Effector CD8-positive, alpha-beta T cell (primary cell): ENCODE results near the gene UNC119B.
"Not testable (repeated sequence)": the region's sequence is repeated elsewhere in the genome, so short reads cannot be mapped to it uniquely, and the experiment has no call there.

ENCODE experiments used
- DNase-seq: peaks from one replicate; lab custom pipeline; 2025; lab: John Stamatoyannopoulos, UW
- total RNA-seq, 4 experiments: gene quantifications; one replicate each; lab custom pipeline; 2026; lab: John Stamatoyannopoulos, UW

The UNC119B gene
- total RNA-seq: 37.9 to 58.7 (median 54.8) reads per million in 4 experiments

GRCh38 chr12:120710031-120710804, at the start of gene UNC119B:
UNC119B (plus strand) TSS chr12:120710458; CDS start chr12:120710475, 17 bp downstream.
- DNase-seq: peak; percentile 67

GRCh38 chr12:120661432-120661831, 48.8 kb upstream of the UNC119B start:
- DNase-seq: no peak

GRCh38 chr12:120662879-120663278, 47.4 kb upstream of the UNC119B start:
- no peak for DNase-seq

- DNase-seq: no peak
These were observed 46.5 kb upstream of the UNC119B start for GRCh38 chr12:120663741-120664140.

- DNase-seq: no peak
These were observed 43.5 kb upstream of the UNC119B start for GRCh38 chr12:120666571-120667390.

- no peak for DNase-seq
These were observed 42.0 kb upstream of the UNC119B start for GRCh38 chr12:120668091-120668867.

- no peak for DNase-seq
These were observed 41.1 kb upstream of the UNC119B start for GRCh38 chr12:120668868-120669840.

GRCh38 chr12:120670237-120670636, 40.0 kb upstream of the UNC119B start:
- not testable (repeated sequence) for DNase-seq

GRCh38 chr12:120670667-120671066, 39.6 kb upstream of the UNC119B start:
- DNase-seq: no peak

- DNase-seq: no peak
These were observed 36.1 kb upstream of the UNC119B start for GRCh38 chr12:120674097-120674636.

GRCh38 chr12:120677765-120678473, 32.3 kb upstream of the UNC119B start:
- no peak for DNase-seq

GRCh38 chr12:120678572-120678971, 31.7 kb upstream of the UNC119B start:
- no peak for DNase-seq

- no peak for DNase-seq
These were observed 30.0 kb upstream of the UNC119B start for GRCh38 chr12:120680165-120680738.

- DNase-seq: no peak
These were observed 25.7 kb upstream of the UNC119B start for GRCh38 chr12:120684523-120684932.

GRCh38 chr12:120685522-120685921, 24.7 kb upstream of the UNC119B start:
- no peak for DNase-seq

GRCh38 chr12:120686151-120686689, 24.0 kb upstream of the UNC119B start:
- peak; percentile 94 for DNase-seq

GRCh38 chr12:120686690-120687577, 23.3 kb upstream of the UNC119B start, which contains the start of gene MLEC:
MLEC (plus strand) TSS chr12:120687149; CDS start chr12:120687297, 148 bp downstream.
- peak; percentile 98 for DNase-seq
